Measurements from ENCODE around the gene HSF5.

HSF5 gene

GRCh38 chr17:58382872-58383242 is 105.4 kb downstream of the HSF5 start:
- TF ChIP-seq RARB (CRISPR knock-in tag; IDR thresholded peaks at IDR 0.05) (no peak), ARNTL (CRISPR knock-in tag; IDR thresholded peaks at IDR 0.05; ENCODE audit: borderline replicate concordance, low read depth) (no peak), PPARA (CRISPR knock-in tag; IDR thresholded peaks at IDR 0.05; ENCODE audit: borderline replicate concordance) (no peak), OSR1 (CRISPR knock-in tag; IDR thresholded peaks at IDR 0.05) (no peak), ZC3H10 (CRISPR knock-in tag; IDR thresholded peaks at IDR 0.05) (no peak), ZFP30 (CRISPR knock-in tag; IDR thresholded peaks at IDR 0.05) (no peak), CSDC2 (CRISPR knock-in tag; IDR thresholded peaks at IDR 0.05) (no peak), ZFP3 (CRISPR knock-in tag; IDR thresholded peaks at IDR 0.05) (no peak), ZNF70 (CRISPR knock-in tag; IDR thresholded peaks at IDR 0.05) (no peak)
- TF ChIP-seq, protein P1, sequence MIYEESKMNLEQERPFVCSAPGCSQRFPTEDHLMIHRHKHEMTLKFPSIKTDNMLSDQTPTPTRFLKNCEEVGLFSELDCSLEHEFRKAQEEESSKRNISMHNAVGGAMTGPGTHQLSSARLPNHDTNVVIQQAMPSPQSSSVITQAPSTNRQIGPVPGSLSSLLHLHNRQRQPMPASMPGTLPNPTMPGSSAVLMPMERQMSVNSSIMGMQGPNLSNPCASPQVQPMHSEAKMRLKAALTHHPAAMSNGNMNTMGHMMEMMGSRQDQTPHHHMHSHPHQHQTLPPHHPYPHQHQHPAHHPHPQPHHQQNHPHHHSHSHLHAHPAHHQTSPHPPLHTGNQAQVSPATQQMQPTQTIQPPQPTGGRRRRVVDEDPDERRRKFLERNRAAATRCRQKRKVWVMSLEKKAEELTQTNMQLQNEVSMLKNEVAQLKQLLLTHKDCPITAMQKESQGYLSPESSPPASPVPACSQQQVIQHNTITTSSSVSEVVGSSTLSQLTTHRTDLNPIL (CRISPR knock-in tag; IDR thresholded peaks at IDR 0.05; ENCODE audit: low read depth) = no peak
- no peak for ATAC-seq

DNA sequence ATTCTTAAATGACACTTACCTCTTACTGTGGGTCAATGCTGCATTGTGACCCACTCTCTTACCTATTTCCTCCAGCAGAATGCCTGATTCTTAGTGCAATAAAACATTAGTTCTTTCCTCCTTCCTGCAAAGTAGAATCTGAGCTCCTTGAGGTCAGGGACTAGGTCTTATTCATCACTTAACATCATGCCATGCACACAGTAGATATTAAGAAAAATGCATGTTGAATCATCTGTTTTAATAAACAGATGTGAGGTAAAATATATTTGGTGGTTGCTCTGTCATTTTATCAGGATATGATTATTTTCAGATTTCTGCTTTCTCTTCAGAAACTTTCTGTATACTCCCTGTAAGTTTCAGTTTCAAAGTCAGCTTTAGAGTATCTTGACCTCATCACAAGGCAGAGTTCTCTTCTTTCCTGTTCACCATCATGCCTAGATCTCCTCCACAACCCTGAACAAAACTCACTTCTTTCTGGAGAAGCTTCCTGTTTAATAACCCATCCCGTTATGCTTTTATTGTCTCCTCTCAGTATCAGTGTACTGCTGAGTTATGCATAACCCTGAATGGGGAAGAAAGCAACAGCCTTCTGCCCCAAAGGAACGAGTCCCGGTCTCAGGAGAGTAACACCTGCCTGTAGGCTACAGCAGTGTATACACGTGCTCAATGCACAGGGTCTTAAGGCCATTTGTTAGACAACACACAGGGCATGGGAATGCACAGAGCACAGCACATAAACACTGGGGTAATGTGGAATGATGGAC is 105.9 kb downstream of the HSF5 start:
- TF ChIP-seq PPARA (CRISPR knock-in tag; IDR thresholded peaks at IDR 0.05; ENCODE audit: borderline replicate concordance) (no peak), ARNTL (CRISPR knock-in tag; IDR thresholded peaks at IDR 0.05; ENCODE audit: borderline replicate concordance, low read depth) (no peak)
- ATAC-seq = no peak

GRCh38 chr17:58381124-58382035 is 106.8 kb downstream of the HSF5 start:
- TF ChIP-seq TCF4 (CRISPR knock-in tag; IDR thresholded peaks at IDR 0.05; ENCODE audit: borderline replicate concordance) (no peak), TOX (CRISPR knock-in tag; IDR thresholded peaks at IDR 0.05; ENCODE audit: borderline replicate concordance) (no peak), RARB (CRISPR knock-in tag; IDR thresholded peaks at IDR 0.05) (no peak), ZNF565 (CRISPR knock-in tag; conservative IDR thresholded peaks at IDR 0.05; ENCODE audit: low read depth) (no peak), ESRRG (CRISPR knock-in tag; IDR thresholded peaks at IDR 0.05) (no peak), ZNF70 (CRISPR knock-in tag; IDR thresholded peaks at IDR 0.05) (no peak), OSR1 (CRISPR knock-in tag; IDR thresholded peaks at IDR 0.05) (no peak), ISL1 (CRISPR knock-in tag; IDR thresholded peaks at IDR 0.05) (no peak), ARNTL (CRISPR knock-in tag; IDR thresholded peaks at IDR 0.05; ENCODE audit: borderline replicate concordance, low read depth) (no peak), ZNF8 (CRISPR knock-in tag; IDR thresholded peaks at IDR 0.05) (no peak), PPARA (CRISPR knock-in tag; IDR thresholded peaks at IDR 0.05; ENCODE audit: borderline replicate concordance) (no peak), GLIS3 (CRISPR knock-in tag; IDR thresholded peaks at IDR 0.05) (no peak)
- ATAC-seq = no peak

- ATAC-seq = no peak
- TF ChIP-seq POU6F1 (CRISPR knock-in tag; IDR thresholded peaks at IDR 0.05; ENCODE audit: borderline replicate concordance, low read depth) = no peak
- no peak for TF ChIP-seq ZNF8 (CRISPR knock-in tag; IDR thresholded peaks at IDR 0.05)
- TF ChIP-seq ARNTL (CRISPR knock-in tag; IDR thresholded peaks at IDR 0.05; ENCODE audit: borderline replicate concordance, low read depth) = no peak
- TF ChIP-seq SNAI2 (CRISPR knock-in tag; IDR thresholded peaks at IDR 0.05) = no peak
Observed at GRCh38 chr17:58380207-58381123, 107.7 kb downstream of the HSF5 start.

GRCh38 chr17:58379511-58379824 is 108.7 kb downstream of the HSF5 start:
- no peak for ATAC-seq
- TF ChIP-seq ZFP30 (CRISPR knock-in tag; IDR thresholded peaks at IDR 0.05) = no peak
- TF ChIP-seq OSR1 (CRISPR knock-in tag; IDR thresholded peaks at IDR 0.05) = no peak
- no peak for TF ChIP-seq ZNF70 (CRISPR knock-in tag; IDR thresholded peaks at IDR 0.05)
- TF ChIP-seq, protein P2, sequence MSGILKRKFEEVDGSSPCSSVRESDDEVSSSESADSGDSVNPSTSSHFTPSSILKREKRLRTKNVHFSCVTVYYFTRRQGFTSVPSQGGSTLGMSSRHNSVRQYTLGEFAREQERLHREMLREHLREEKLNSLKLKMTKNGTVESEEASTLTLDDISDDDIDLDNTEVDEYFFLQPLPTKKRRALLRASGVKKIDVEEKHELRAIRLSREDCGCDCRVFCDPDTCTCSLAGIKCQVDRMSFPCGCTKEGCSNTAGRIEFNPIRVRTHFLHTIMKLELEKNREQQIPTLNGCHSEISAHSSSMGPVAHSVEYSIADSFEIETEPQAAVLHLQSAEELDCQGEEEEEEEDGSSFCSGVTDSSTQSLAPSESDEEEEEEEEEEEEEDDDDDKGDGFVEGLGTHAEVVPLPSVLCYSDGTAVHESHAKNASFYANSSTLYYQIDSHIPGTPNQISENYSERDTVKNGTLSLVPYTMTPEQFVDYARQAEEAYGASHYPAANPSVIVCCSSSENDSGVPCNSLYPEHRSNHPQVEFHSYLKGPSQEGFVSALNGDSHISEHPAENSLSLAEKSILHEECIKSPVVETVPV (CRISPR knock-in tag; IDR thresholded peaks at IDR 0.05) = no peak
- TF ChIP-seq ESRRG (CRISPR knock-in tag; IDR thresholded peaks at IDR 0.05) = no peak
- TF ChIP-seq BACH2 (CRISPR knock-in tag; IDR thresholded peaks at IDR 0.05; ENCODE audit: borderline replicate concordance) = no peak
- no peak for TF ChIP-seq TSHZ2 (CRISPR knock-in tag; IDR thresholded peaks at IDR 0.05)
- no peak for TF ChIP-seq POU6F1 (CRISPR knock-in tag; IDR thresholded peaks at IDR 0.05; ENCODE audit: borderline replicate concordance, low read depth)
- no peak for TF ChIP-seq ZFP3 (CRISPR knock-in tag; IDR thresholded peaks at IDR 0.05)
- TF ChIP-seq ISL1 (CRISPR knock-in tag; IDR thresholded peaks at IDR 0.05) = no peak
- no peak for TF ChIP-seq ARNTL (CRISPR knock-in tag; IDR thresholded peaks at IDR 0.05; ENCODE audit: borderline replicate concordance, low read depth)
